Measurements from ENCODE around the gene GNAT2. TPM values are rescaled to one million over a fixed set of nuclear protein-coding genes. Genes with fewer than 3 reads are reported as not detected.

The GNAT2 gene
- total and polyA plus RNA-seq, 4 donors = 0.24 TPM; not detected in 3

GRCh38 chr1:109557520-109557919, 61.9 kb downstream of the GNAT2 start:
- TF ChIP-seq CTCF (IDR thresholded peaks at IDR 0.05; ENCODE audit: control extremely low read depth, extremely low read depth) = no peak
- Histone ChIP-seq H3K36me3 (ENCODE audit: control insufficient read depth in 4 of 4, insufficient read depth in 4 of 4, low read length in 4 of 4) (peaks cover 0 to 1% (median 0%) of the 10 kb centered on the region in 4 donors), H3K9ac (ENCODE audit: insufficient read depth in 1 of 2, low read length in 2 of 2) (no peak overlapping the region), H3K27ac (ENCODE audit: low read depth in 1 of 2, low read length in 1 of 2) (no peak overlapping the region), H3K27me3 (ENCODE audit: control insufficient read depth in 3 of 3, insufficient read depth in 3 of 3, low read length in 2 of 3) (no peaks in the 10 kb centered on the region), H3K4me1 (ENCODE audit: control insufficient read depth in 5 of 5, insufficient read depth in 5 of 5, low read length in 5 of 5) (peaks cover 0 to 18% (median 5%) of the 10 kb centered on the region in 5 donors), H3K4me3 (no peak overlapping the region), H3K9me3 (ENCODE audit: control insufficient read depth in 4 of 4, insufficient read depth in 3 of 4, low read length in 3 of 4) (no peaks in the 10 kb centered on the region)
- WGBS, 2 donors = 89 to 93% methylated on average over 5 of the region's 5 CpGs
- DNase-seq = no peak
- no peak for ATAC-seq (ENCODE audit: insufficient read depth, low FRiP score)

- Histone ChIP-seq H3K9me3 (ENCODE audit: control insufficient read depth in 4 of 4, insufficient read depth in 3 of 4, low read length in 3 of 4) (no peaks in the 10 kb centered on the region), H3K4me1 (ENCODE audit: control insufficient read depth in 5 of 5, insufficient read depth in 5 of 5, low read length in 5 of 5) (peaks cover 0 to 13% (median 3%) of the 10 kb centered on the region in 5 donors), H3K27me3 (ENCODE audit: control insufficient read depth in 3 of 3, insufficient read depth in 3 of 3, low read length in 2 of 3) (no peaks in the 10 kb centered on the region), H3K9ac (ENCODE audit: insufficient read depth in 1 of 2, low read length in 2 of 2) (no peak overlapping the region), H3K27ac (ENCODE audit: low read depth in 1 of 2, low read length in 1 of 2) (no peak overlapping the region), H3K4me3 (no peak overlapping the region), H3K36me3 (ENCODE audit: control insufficient read depth in 4 of 4, insufficient read depth in 4 of 4, low read length in 4 of 4) (peaks cover 0 to 1% (median 0%) of the 10 kb centered on the region in 4 donors)
- ATAC-seq (ENCODE audit: insufficient read depth, low FRiP score) = no peak
- no peak for TF ChIP-seq CTCF (IDR thresholded peaks at IDR 0.05; ENCODE audit: control extremely low read depth, extremely low read depth)
- no peak for DNase-seq
- 93 to 96% methylated on average over 2 of the region's 2 CpGs for WGBS, 2 donors
Measured at GRCh38 chr1:109556563-109556962, 62.9 kb downstream of the GNAT2 start.

Small RNA genes lying within 50 kb of the gene (small RNA-seq; reads per million reads assigned to genes)
- gene RNU6V (ENCODE audit: low replicate concordance) = not detected

Other genes starting within 250 kb of the GNAT2 start
- 100 to 1,000 TPM in 1 of 2 donors, 10 to 100 TPM in 1; 61.7 to 135 TPM for gene SORT1, start 221.7 kb downstream of the GNAT2 start, total RNA-seq
- gene SORT1, start 221.7 kb downstream of the GNAT2 start, polyA plus RNA-seq = 10 to 100 TPM; 39.0 to 53.1 TPM
- 10 to 100 TPM; 33.8 to 93.0 TPM for gene PSMA5, start 193.2 kb downstream of the GNAT2 start, total RNA-seq
- 10 to 100 TPM; 57.1 to 86.6 TPM for gene PSMA5, start 193.2 kb downstream of the GNAT2 start, polyA plus RNA-seq
- 1 to 10 TPM in 1 of 2 donors, under 1 TPM in 1; 0.31 to 1.4 TPM for gene SYPL2, start 153.1 kb downstream of the GNAT2 start, total RNA-seq
- gene SYPL2, start 153.1 kb downstream of the GNAT2 start, polyA plus RNA-seq = 1 to 10 TPM in 1 of 2 donors, under 1 TPM in 1; 0.81 to 1.3 TPM
- gene ATXN7L2, start 135.7 kb downstream of the GNAT2 start, total RNA-seq = 1 to 10 TPM; 2.6 to 4.5 TPM
- 1 to 10 TPM; 4.2 to 6.0 TPM for gene ATXN7L2, start 135.7 kb downstream of the GNAT2 start, polyA plus RNA-seq
- gene CYB561D1, start 125.5 kb downstream of the GNAT2 start, total RNA-seq = 10 to 100 TPM in 1 of 2 donors, 1 to 10 TPM in 1; 3.4 to 13.6 TPM
- gene CYB561D1, start 125.5 kb downstream of the GNAT2 start, polyA plus RNA-seq = 1 to 10 TPM; 4.2 to 8.2 TPM
- gene AMIGO1, start 109.9 kb downstream of the GNAT2 start, total RNA-seq = 1 to 10 TPM; 3.9 to 6.3 TPM
- gene AMIGO1, start 109.9 kb downstream of the GNAT2 start, polyA plus RNA-seq = 1 to 10 TPM; 2.4 to 2.9 TPM
- not detected for gene GPR61, start 79.7 kb downstream of the GNAT2 start, total RNA-seq
- gene GPR61, start 79.7 kb downstream of the GNAT2 start, polyA plus RNA-seq = not detected
- 10 to 100 TPM in 1 of 2 donors, 1 to 10 TPM in 1; 7.1 to 10.4 TPM for gene GNAI3, start 71.0 kb downstream of the GNAT2 start, total RNA-seq
- gene GNAI3, start 71.0 kb downstream of the GNAT2 start, polyA plus RNA-seq = 1 to 10 TPM; 2.7 to 6.0 TPM
- 10 to 100 TPM; 35.8 to 57.4 TPM for gene AMPD2, start 221 bp upstream of the GNAT2 start, total RNA-seq
- gene AMPD2, start 221 bp upstream of the GNAT2 start, polyA plus RNA-seq = 10 to 100 TPM; 16.7 to 53.2 TPM
- 10 to 100 TPM; 18.6 to 19.7 TPM for gene GSTM4, start 36.5 kb upstream of the GNAT2 start, total RNA-seq
- 10 to 100 TPM in 1 of 2 donors, 1 to 10 TPM in 1; 8.8 to 17.1 TPM for gene GSTM4, start 36.5 kb upstream of the GNAT2 start, polyA plus RNA-seq
- gene GSTM2, start 48.4 kb upstream of the GNAT2 start, total RNA-seq = 100 to 1,000 TPM in 1 of 2 donors, 10 to 100 TPM in 1; 27.6 to 106 TPM
- 10 to 100 TPM in 1 of 2 donors, 1 to 10 TPM in 1; 7.7 to 51.7 TPM for gene GSTM2, start 48.4 kb upstream of the GNAT2 start, polyA plus RNA-seq
- gene GSTM1, start 68.2 kb upstream of the GNAT2 start, total RNA-seq = not detected
- 10 to 100 TPM in 1 of 2 donors, under 1 TPM in 1; 0.10 to 36.9 TPM for gene GSTM1, start 68.2 kb upstream of the GNAT2 start, polyA plus RNA-seq
- 10 to 100 TPM in 1 of 2 donors, 1 to 10 TPM in 1; 6.2 to 23.7 TPM for gene GSTM5, start 92.6 kb upstream of the GNAT2 start, total RNA-seq
- 1 to 10 TPM; 2.9 to 7.9 TPM for gene GSTM5, start 92.6 kb upstream of the GNAT2 start, polyA plus RNA-seq
- gene GSTM3, start 121.4 kb upstream of the GNAT2 start, total RNA-seq = 10 to 100 TPM; 11.0 to 39.5 TPM
- gene GSTM3, start 121.4 kb upstream of the GNAT2 start, polyA plus RNA-seq = 10 to 100 TPM; 21.7 to 24.1 TPM
- under 1 TPM in 1 of 2 donors, not detected in 1; 0.52 TPM for gene EPS8L3, start 144.3 kb upstream of the GNAT2 start, total RNA-seq
- under 1 TPM in 1 of 2 donors, not detected in 1; 0.10 TPM for gene EPS8L3, start 144.3 kb upstream of the GNAT2 start, polyA plus RNA-seq